Endothelial cell of umbilical vein (primary cell): ENCODE measurements around the gene PTGDS. TPM values are rescaled to one million over a fixed set of nuclear protein-coding genes. Genes with fewer than 3 reads are reported as not detected.
A peak's percentile ranks its signal among the peaks of the same experiment; 100 is the strongest.

ENCODE experiments used
- BruUV-seq: library from RNA; stranded (reverse); fragments of 400-500 nt; replicated peaks from 2 replicates; lab custom pipeline; 2021; lab: Mats Ljungman, UMichigan
- CTCF ChIA-PET: fragments of 300-600, 350-600 bp; sonication (Branson Sonifier 250); formaldehyde crosslinking; loops from one replicate; lab custom pipeline; 2021; ENCODE audit warnings: antibody characterized with exemption, inconsistent platforms; lab: Charles Lee
- POLR2A ChIA-PET: fragments of 300-600, 350-600 bp; sonication (Branson Sonifier 250); formaldehyde crosslinking; loops from one replicate; lab custom pipeline; 2021; ENCODE audit warnings: antibody characterized with exemption, inconsistent platforms; lab: Charles Lee
- DNase-seq: peaks from one replicate; pipeline ENCODE4 v3.0.0-alpha.2; 2011; ENCODE audit warnings: low read depth, low spot score
- FAIRE-seq: peaks from 2 replicates; lab custom pipeline; 2011; peaks lifted over from hg19 to GRCh38; lab: Jason Lieb, UNC
- H2AFZ ChIP-seq: 2 replicates; pipeline ENCODE4 v1.6.0; 2012; ENCODE audit warnings: low read depth, low read length, control low read depth, inconsistent platforms
- H3K27ac ChIP-seq: 2 replicates; pipeline ENCODE4 v1.5.1; 2011; ENCODE audit warnings: low read depth, mild to moderate bottlenecking, control low read depth, low read length, moderate library complexity; ENCODE audit not compliant: insufficient read depth
- H3K27me3 ChIP-seq, 2 experiments: 2 replicates each; pipeline versions ENCODE4 v1.6.0 to v1.6.1; 2011; ENCODE audit warnings: low read length in 2 of 2, mixed read lengths in 1 of 2; ENCODE audit not compliant: control insufficient read depth in 2 of 2, insufficient read depth in 2 of 2
- H3K36me3 ChIP-seq, 2 experiments: 2 replicates in 1 of 2; 3 replicates in 1 of 2; pipeline ENCODE4 v1.5.1; 2011; ENCODE audit warnings: low read length in 2 of 2, mild to moderate bottlenecking in 1 of 2, moderate library complexity in 1 of 2; ENCODE audit not compliant: control insufficient read depth in 2 of 2, insufficient read depth in 2 of 2; ENCODE audit errors: extremely low read depth in 1 of 2
- H3K4me1 ChIP-seq: 3 replicates; pipeline ENCODE4 v1.5.1; 2011; ENCODE audit warnings: mild to moderate bottlenecking, low read length; ENCODE audit not compliant: control insufficient read depth, insufficient read depth; ENCODE audit errors: extremely low read depth
- H3K4me2 ChIP-seq: 2 replicates; pipeline ENCODE4 v1.6.1; 2011; ENCODE audit warnings: low read length, control low read depth, mixed read lengths; ENCODE audit not compliant: insufficient read depth
- H3K4me3 ChIP-seq, 3 experiments: fragments of 200-600 bp in 1 of 3; sonication (generic), shearing (Covaris generic) in 1 of 3; replicated peaks in 1 of 3; 2 replicates each; pipeline ENCODE4 v1.5.1; 2011 to 2016; ENCODE audit warnings: control low read depth in 3 of 3, low read length in 3 of 3, mild to moderate bottlenecking in 2 of 3, inconsistent platforms in 1 of 3, low read depth in 1 of 3, moderate library complexity in 1 of 3; ENCODE audit not compliant: insufficient read depth in 1 of 3
- H3K79me2 ChIP-seq: 2 replicates; pipeline ENCODE4 v1.6.0; 2012; ENCODE audit warnings: low read length, inconsistent platforms; ENCODE audit not compliant: control insufficient read depth, insufficient read depth
- H3K9ac ChIP-seq: replicated peaks from 2 replicates; pipeline ENCODE3; 2011; ENCODE audit warnings: low read length, control low read depth; ENCODE audit not compliant: insufficient read depth; ENCODE audit errors: extremely low read depth
- H3K9me1 ChIP-seq: replicated peaks from 3 replicates; pipeline ENCODE4 v1.6.0; 2011; ENCODE audit warnings: mild to moderate bottlenecking, low read length; ENCODE audit not compliant: control insufficient read depth, insufficient read depth; ENCODE audit errors: extremely low read depth
- H3K9me3 ChIP-seq: replicated peaks from 2 replicates; pipeline ENCODE4 v1.5.1; 2012; ENCODE audit warnings: low read length, inconsistent platforms; ENCODE audit not compliant: control insufficient read depth, insufficient read depth
- H4K20me1 ChIP-seq: replicated peaks from 2 replicates; pipeline ENCODE3; 2011; ENCODE audit warnings: mild to moderate bottlenecking, low read length; ENCODE audit not compliant: control insufficient read depth, insufficient read depth; ENCODE audit errors: extremely low read depth
- EZH2 ChIP-seq: IDR thresholded peaks from 2 replicates; pipeline ENCODE4 v1.6.1; 2012; ENCODE audit warnings: borderline replicate concordance, low read depth, mild to moderate bottlenecking, moderate library complexity, low read length, inconsistent platforms; ENCODE audit not compliant: severe bottlenecking
- FOS ChIP-seq: IDR thresholded peaks from 2 replicates; pipeline ENCODE4 v1.6.1; 2011; ENCODE audit warnings: mild to moderate bottlenecking, low read length, moderate library complexity, borderline replicate concordance; ENCODE audit not compliant: insufficient read depth
- GATA2 ChIP-seq: IDR thresholded peaks from 2 replicates; pipeline ENCODE4 v1.7.0; 2011; ENCODE audit warnings: low read depth, mild to moderate bottlenecking, moderate library complexity, mixed read lengths, low read length; ENCODE audit not compliant: insufficient read length, insufficient read depth
- JUN ChIP-seq: IDR thresholded peaks from 2 replicates; pipeline ENCODE4 v1.6.1; 2011; ENCODE audit warnings: borderline replicate concordance, low read depth; ENCODE audit not compliant: insufficient read length, insufficient read depth
- MYC ChIP-seq: IDR thresholded peaks from one replicate; pipeline ENCODE4 v1.6.1; 2011; ENCODE audit warnings: mild to moderate bottlenecking, low read depth, low read length
- POLR2A ChIP-seq: IDR thresholded peaks from 2 replicates; pipeline ENCODE4 v1.6.1; 2012; ENCODE audit warnings: low read depth, mild to moderate bottlenecking, control low read depth, low read length
- POLR2AphosphoS5 ChIP-seq: IDR thresholded peaks from 2 replicates; pipeline ENCODE4 v1.6.1; 2012; ENCODE audit warnings: low read depth, mild to moderate bottlenecking, control low read depth, low read length, moderate library complexity; ENCODE audit not compliant: insufficient read depth
- dilution Hi-C: fragments of 300-500 bp; cut with MboI; formaldehyde crosslinking; loops from one replicate; pipeline ENCODE4 v1.15.0; 2019; ENCODE audit warnings: low sequenced_read_pairs; ENCODE audit not compliant: extremely low pct_ligation_motif_present
- intact Hi-C: fragments of 100-400 bp; cut with micrococcal nuclease; formaldehyde crosslinking; loops from one replicate; pipeline ENCODE4 v1.10.0; 2022
- polyA plus RNA-seq, 4 experiments: library from polyadenylated mRNA; depleted of rRNA in 3 of 4; stranded (reverse) in 3 of 4; unstranded in 1 of 4; fragments of >200 nt; gene quantifications; 2 replicates each; pipeline versions ENCODE4 v1.2.1 to v1.2.3, GENCODE V29; 2011 to 2012; ENCODE audit warnings: missing spikeins in 1 of 4
- total RNA-seq: library from RNA; stranded (reverse); gene quantifications from 2 replicates; pipeline ENCODE4 v1.2.3, GENCODE V29; 2021
- TF ChIP-seq, protein P1 (sequence below): IDR thresholded peaks from 2 replicates; pipeline ENCODE4 v1.6.1; 2011; ENCODE audit not compliant: insufficient read depth, insufficient read length
- TF ChIP-seq, protein P2 (sequence below), 2 donors: IDR thresholded peaks; 1 replicate in 1 of 2; 2 replicates in 1 of 2; pipeline ENCODE4 v1.5.1; 2011; ENCODE audit warnings: low read length in 2 of 2, mild to moderate bottlenecking in 2 of 2, moderate library complexity in 2 of 2, control low read depth in 1 of 2, inconsistent platforms in 1 of 2, low read depth in 1 of 2; ENCODE audit not compliant: insufficient read depth in 1 of 2; ENCODE audit errors: extremely low read depth in 1 of 2

PTGDS gene
- total and polyA plus RNA-seq, 2 donors (not counting 3 experiments of a cell fraction or from before 2014, with no cell fraction given), result not detected

DNA sequence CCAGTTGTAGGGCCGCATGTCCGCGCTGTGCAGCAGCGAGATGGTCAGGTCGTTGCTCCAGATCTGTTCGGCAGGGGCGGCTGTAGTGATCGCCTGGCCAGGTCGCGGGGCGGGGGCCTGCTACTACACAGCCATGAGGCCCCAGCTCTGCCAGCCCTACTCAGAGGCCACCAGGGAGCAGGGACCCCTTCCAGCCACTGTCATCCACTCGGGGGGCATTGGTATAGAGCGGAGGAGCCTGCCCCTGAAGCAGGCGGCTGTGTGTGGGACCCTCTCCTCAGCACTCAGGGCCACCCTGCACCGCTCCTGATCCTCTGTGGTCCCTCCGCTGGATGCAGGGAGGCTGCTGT lies 34.4 kb upstream of the PTGDS start:
- intact Hi-C loops, result loop anchor here (5.0 kb wide), 1 partner anchor 56 kb away; the partner anchor contains the start of gene TRAF2
- peaks cover 26% of the 10 kb centered on the region for H3K79me2 ChIP-seq
- peak overlapping the region in 1 of 3 experiments; percentile 95 for H3K4me3 ChIP-seq
- no peaks in the 10 kb centered on the region for H3K9me1 ChIP-seq
- H4K20me1 ChIP-seq, result no peaks in the 10 kb centered on the region
- POLR2A ChIA-PET, result no interaction called here
- no peaks in the 10 kb centered on the region for H3K9me3 ChIP-seq
- dilution Hi-C loops, result loop anchor here (25.0 kb wide), 1 partner anchor 131 kb away; the partner anchor contains the start of gene RABL6
- H2AFZ ChIP-seq, result no peak overlapping the region
- FAIRE-seq (no peak), DNase-seq (no peak)
- H3K27me3 ChIP-seq, result no peaks in the 10 kb centered on the region
- H3K4me1 ChIP-seq, result no peaks in the 10 kb centered on the region
- CTCF ChIA-PET, result interaction anchor here (1.0 kb wide), 1 partner anchor 86 kb away, joined by 3 read pairs; no protein-coding TSS in a partner anchor
- TF ChIP-seq, protein P1, sequence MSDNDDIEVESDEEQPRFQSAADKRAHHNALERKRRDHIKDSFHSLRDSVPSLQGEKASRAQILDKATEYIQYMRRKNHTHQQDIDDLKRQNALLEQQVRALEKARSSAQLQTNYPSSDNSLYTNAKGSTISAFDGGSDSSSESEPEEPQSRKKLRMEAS, result no peak
- TF ChIP-seq POLR2A (no peak), JUN (no peak), FOS (no peak), EZH2 (no peak), MYC (no peak), POLR2AphosphoS5 (no peak), GATA2 (no peak)
- TF ChIP-seq, protein P2, sequence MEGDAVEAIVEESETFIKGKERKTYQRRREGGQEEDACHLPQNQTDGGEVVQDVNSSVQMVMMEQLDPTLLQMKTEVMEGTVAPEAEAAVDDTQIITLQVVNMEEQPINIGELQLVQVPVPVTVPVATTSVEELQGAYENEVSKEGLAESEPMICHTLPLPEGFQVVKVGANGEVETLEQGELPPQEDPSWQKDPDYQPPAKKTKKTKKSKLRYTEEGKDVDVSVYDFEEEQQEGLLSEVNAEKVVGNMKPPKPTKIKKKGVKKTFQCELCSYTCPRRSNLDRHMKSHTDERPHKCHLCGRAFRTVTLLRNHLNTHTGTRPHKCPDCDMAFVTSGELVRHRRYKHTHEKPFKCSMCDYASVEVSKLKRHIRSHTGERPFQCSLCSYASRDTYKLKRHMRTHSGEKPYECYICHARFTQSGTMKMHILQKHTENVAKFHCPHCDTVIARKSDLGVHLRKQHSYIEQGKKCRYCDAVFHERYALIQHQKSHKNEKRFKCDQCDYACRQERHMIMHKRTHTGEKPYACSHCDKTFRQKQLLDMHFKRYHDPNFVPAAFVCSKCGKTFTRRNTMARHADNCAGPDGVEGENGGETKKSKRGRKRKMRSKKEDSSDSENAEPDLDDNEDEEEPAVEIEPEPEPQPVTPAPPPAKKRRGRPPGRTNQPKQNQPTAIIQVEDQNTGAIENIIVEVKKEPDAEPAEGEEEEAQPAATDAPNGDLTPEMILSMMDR (IDR thresholded peaks at IDR 0.05; ENCODE audit: extremely low read depth in 1 of 2, insufficient read depth in 1 of 2, low read depth in 1 of 2, low read length in 2 of 2), result no peak
- no peak overlapping the region for H3K27ac ChIP-seq
- H3K9ac ChIP-seq, result no peak overlapping the region
- no peak overlapping the region for H3K4me2 ChIP-seq
- no TSS peak for BruUV-seq
- H3K36me3 ChIP-seq, result peaks cover 2 to 30% of the 10 kb centered on the region in 2 experiments
